T follicular helper cell (primary cell): ENCODE measurements around the gene SPART.
"Not testable (repeated sequence)": the region's sequence is repeated elsewhere in the genome, so short reads cannot be mapped to it uniquely, and the experiment has no call there.

ENCODE experiments used
- DNase-seq: peaks from one replicate; pipeline ENCODE4 v3.0.0-alpha.2; 2020; ENCODE audit warnings: low read depth

The SPART gene

DNA sequence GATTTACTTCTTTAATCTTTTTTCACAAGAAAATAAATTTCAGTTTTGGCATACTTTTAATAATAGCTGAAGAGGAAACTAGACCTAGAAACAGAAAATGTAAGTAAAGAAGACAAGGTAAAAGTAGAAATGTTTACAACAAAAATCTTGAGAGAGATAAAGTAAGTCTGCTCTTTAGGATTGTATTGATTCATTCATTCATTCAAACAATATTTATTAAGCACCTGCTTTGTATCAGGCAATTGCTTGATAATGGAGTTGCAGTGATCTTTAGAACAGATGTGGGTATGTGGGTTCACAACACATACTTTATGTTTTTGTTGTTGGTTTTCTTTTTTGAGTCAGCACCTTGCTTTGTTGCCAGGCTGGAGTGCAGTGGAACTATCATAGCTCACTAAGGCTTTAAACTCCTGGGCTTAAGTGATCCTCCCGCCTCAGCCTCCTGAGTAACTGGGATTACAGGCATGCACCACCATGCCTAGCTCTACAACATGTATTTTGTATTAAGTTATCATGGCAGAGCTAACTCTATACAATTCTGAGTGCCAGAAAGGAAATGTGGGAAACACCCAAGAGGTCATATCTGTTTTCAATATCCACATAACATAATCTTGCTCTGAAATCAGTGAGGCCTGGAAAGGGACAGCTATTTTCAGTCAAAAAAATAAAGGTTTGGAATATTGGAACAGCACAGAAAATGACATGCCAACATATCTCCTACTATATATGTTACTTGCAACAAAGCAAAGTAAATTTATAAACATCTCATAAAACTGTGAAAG lies 8.8 kb upstream of the SPART start:
- no peak for DNase-seq

DNA sequence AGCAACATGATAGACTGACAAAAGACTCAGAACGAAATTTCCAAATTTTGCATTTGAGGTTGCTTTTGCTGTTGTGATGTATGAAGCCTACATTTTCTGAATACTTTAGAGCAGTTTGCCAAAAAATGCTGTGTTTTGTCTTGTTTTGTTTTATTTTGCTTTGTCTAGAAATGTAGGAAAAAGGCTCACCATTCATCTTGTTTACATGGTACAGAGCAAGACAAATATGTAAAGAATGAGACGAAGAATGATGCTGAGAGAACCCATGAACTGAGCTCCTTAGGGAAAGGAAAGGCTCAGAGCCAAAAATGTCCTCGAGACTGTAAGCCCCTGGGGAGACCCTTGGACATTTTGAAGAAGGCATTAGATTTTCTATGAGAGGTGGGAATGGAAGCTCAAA lies 6.8 kb upstream of the SPART start:
- no peak for DNase-seq

DNA sequence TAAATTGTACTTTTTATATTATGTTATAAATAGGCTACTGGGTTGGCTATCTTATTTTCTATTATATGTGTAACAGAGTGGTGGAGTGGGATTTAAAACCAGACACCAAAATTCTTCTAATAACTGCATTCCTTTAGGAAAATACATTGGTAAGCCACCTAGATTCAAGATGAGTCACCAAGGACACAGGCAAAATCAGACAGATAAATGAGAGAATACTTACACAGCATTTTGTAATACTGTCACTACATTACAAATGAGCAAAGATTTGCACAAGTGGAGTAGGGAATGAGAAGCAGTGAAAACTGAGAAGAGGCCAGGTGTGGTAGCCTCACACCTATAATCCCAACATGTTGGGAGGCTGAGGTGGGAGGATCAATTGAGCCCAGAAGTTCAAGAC lies 6.2 kb upstream of the SPART start:
- DNase-seq, result no peak

DNA sequence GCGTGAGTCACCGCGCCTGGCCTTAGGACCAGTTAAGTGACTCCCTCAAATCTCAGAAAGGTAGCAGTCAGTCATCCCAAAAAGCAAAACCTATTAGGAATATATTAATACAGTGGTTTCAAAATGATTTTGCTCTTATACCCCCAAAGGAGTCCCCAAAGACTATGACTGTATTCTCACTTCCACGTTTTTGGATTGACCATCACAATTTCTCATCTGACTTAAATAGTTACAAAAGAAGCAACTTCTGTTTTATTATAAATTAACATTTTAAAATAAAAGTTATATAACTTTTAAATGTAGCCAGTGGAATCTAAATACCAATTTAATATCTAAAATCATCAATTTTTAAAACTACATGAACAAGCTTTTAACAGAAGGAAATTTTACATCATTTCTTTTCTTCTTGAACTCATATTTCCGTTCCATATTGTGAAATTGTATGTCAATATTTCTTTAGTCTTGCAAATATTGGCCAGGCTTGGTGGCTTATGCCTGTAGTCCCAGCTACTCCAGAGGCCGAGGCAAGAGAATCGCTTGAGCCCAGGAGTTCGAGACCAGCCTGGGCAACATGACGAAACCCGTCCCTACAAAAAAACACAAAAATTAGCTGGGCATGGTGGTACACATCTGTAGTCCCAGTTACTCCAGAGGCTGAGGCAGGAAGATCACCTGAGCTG lies 1.5 kb upstream of the SPART start:
- no peak for DNase-seq

DNA sequence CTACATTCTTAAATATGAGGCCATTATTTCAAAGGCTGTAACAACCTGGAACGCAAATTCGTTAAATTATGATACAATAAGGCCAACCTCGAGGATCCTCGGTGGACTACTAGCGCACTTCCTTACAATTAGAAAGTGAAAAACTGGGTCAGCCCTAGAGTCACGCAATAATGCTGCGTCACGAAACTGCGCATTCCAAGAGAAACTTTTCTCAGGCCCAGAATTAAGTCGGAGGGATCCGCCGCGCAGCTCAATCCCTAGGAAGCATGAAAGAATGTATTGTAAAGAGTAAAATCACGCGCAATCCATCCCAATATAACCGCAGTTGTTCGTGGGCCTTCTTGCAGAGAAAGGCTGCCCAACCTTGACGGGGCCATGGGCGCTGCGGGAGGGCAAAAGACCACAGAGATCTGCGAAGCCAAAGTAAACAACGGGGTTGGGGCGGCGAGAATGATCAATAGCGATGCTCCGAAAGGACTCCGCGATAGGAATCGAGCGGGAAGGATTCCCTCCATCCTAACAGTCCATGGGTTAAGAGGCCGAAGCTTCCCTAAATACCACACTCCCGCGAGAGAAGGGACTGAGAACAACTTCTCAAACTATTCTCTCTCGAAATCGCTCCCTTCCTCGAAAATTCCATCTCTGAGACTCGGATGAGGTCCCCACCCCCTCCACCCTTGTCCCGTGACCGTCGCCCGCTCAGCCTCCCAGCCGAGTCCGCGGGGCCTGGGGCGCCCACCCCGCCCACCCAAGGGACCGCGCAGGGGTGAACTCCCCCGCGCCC lies 564 bp downstream of the SPART start:
- peak; percentile 44 for DNase-seq

DNA sequence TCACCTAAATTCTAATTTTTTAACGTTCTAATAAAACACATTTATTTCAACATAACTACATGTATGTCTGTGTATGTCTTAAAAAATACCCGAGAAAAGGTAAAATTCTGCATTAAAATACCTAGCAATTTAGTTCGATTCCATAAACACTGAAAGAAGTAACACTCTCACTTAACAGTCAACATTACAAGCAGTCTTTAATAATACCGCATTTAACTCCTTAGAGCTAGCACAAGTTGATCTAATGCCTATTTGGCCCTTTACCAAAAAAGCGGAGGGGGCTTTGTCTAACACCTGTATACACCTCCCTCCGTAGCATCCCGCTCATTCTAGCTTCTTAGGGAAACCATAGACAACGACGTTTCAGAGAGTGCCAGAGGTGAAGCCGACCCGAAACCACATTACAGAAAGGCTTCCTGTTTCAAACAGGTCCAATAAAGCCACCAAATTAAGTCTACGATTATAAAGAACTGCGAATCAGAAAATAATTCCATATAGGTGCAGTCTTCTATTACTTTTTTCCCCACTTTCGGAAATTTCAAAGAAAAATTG lies 1.2 kb downstream of the SPART start:
- DNase-seq, result peak; percentile 12

DNA sequence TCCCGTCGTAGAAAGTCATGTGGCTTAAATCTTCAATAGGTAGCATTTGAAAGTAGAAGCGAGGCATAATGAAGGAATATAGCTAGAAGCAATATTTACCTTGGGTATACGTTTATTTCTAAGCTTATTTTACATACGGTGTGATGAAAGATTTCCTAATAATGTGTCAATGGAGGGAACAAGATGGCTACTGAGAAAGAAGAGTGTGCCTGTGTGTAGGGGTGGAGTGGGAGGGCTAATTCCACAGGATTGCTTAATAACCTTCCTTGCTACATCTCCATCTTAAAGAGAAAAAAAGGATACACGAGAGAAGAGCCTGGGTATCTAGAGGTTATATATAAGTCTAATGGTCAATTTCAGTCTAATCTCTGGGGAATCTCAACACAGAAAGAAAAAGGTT lies 2.0 kb downstream of the SPART start:
- DNase-seq, result no peak

DNA sequence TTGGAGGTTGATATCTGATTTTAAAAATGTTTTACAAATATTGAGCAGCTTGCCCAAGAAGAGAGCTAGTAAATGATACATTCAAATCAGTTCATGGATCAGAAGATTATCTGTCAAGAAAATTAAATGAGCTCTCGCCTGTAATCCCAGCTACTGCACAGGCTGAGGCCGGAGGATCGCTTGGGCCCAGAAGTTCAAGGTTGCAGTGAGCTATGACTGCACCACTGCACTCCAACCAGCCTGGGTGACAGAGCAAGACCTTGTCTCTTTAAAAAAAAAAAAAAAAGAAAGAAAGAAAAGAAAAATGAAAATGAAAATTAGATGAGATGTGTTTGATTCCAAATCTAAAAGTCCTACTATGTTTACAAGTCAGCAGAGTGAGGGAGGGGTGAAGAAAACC lies 2.4 kb downstream of the SPART start:
- DNase-seq, result no peak

DNA sequence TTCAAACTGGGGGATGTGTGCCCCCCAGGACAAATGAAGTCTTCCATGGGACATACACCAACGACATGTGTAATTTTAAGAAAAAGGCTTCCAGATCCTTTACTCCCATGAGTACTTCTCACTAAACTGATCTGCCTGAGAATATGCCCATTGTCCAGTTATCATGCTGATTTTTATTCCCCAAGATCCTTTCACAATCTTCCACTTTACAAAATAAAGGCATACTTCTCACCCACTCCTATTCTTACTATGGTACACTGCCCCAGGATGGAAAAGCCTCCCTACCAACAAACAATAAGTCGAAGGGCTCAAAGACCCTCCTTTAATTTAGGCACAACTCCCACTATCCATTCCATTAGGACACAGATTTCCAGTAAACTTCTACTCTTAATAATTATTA lies 3.5 kb downstream of the SPART start:
- no peak for DNase-seq

DNA sequence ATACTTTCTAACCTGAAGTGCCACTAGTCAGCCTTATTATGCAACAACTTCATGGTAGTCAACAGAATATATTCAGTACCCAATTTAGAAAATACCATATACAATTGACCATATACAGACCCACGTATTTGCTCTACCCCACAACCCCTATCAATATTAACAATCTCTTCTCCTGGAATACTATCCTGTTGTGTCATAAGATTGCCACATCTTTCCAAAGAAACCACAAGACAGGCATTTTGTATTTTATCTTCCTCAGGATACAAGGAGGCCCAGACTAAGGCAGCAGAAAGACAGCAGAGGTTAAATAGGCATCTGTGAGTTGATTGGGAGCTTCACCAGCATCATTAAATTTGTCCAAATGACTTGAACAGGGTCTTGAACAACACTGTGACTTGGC lies 4.5 kb downstream of the SPART start:
- no peak for DNase-seq

DNA sequence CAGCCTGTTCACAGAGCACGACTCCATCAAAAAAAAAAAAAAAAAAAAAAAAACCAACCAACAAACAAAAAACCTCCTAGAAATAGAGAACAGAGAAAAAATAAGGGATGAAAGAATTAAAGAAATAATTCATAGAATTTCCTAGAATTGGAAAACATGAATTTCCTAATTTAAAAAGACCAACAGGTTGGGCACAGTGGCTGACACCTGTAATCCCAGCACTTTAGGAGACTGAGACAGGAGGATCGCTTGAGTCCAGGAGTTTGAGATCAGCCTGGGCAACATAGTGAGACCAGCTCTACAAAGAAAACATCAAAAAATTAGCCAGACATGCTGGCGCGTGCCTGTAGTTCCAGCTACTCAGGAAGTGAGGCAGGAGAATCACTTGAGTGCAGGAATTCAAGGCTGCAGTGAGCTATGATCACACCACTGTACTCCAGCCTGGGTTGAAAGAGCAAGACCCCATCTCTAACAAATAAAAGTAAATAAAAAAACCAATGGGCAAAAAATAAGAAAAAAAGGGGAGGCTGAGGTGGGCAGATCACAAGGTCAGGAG lies 6.5 kb downstream of the SPART start:
- no peak for DNase-seq

DNA sequence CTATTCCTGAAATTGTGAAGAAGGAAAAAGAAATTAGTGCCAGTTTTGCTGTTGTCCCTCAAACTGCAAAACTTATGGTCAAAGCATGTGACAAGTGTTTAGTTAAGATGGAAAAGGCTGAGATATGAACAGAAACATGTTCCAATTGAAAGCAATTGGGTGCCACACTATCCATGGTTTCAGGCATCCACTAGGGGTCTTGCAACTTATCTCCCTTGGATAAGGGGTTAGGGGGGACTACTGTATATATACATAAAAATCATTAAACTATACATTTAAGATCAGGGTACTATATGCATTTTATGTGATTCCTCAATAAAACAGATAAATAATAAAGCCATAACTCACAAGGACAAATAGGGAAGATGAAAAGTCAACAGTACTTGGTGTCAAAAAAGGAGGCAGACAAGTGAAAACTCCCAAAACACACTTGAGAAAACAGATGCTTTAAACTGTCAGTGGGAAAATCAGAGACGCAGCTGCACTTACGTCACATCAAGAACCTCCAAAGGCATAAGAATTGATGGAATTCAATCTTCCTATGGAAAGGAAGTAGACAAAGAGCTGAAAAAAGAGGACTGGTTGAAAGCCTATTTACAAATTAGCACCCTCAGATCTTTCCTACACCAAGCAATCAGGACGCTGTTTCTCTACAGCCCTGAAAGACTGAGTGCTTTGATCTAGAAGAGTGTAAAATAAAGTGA lies 8.1 kb downstream of the SPART start:
- no peak for DNase-seq

DNA sequence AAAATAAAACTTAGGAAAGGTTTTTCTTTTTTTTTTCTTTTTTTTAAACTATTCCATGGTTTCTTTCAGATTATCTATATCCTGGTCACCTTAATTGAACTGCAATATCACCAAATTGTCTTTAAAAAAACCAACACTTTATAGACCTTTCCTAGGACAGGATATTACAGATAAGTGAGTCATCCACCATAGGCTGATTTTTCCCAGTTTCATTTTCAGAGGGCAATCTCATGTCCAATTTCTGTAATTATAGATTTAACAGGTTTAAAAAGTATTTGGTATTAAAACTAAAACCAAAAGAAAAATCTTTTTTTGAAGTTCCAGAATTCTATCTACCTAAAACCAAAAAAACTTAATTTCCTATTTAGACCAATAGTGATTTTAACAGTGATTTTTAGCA lies 13.2 kb downstream of the SPART start:
- DNase-seq, result no peak

DNA sequence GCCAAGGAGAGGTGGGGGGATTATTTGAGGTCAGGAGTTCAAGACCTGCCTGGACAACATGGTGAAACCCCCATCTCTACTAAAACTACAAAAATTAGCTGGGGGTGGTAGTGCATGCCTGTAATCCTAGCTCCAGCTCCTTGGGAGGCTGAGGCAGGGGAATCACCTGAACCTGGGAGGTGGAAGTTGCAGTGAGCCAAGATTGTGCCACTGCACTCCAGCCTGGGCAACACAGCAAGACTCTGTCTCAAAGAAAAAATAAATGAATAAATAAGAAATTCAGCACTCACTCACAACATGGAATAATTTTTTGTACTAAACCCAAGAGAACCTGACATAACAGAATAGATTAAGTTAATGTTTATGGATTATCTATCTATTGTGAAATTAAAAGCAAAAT lies 13.9 kb downstream of the SPART start:
- not testable (repeated sequence) for DNase-seq

DNA sequence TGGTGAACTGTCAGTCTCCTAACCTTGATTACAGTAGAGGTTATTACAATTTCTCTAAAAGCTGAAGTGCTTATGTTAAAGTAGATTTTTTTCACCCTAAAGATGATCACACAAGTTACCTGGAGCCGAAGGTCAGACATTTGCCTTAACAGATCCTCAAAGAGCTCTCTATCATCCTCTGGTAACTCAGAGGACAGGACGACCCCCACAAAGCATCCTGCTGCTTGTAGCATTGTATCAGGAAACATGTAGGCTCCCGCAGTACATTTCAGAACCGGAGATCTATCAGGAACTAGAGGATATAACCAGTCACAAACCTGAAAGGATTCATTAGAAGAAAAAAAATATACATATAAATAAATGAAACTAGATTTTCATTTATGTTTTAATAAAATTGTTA lies 14.9 kb downstream of the SPART start:
- no peak for DNase-seq

DNA sequence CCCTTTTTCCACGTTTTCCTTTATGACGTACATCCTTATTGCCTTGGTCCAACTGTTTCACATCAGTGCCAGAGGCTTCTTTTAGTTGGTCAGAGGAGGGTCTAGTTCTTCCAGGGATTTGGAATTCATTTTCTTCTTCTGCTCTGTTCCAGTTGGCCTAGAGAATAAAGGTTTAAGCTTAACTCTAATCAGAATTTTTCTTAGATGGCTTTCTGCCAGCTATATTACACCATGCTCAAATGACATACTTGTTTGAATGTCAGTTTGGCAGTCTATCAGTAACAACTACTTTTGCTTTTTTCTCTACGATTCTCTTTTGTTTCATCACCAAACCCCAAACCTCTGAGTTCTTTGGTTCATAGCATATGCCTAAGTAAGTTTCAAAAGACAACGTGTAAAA lies 16.8 kb downstream of the SPART start:
- no peak for DNase-seq

DNA sequence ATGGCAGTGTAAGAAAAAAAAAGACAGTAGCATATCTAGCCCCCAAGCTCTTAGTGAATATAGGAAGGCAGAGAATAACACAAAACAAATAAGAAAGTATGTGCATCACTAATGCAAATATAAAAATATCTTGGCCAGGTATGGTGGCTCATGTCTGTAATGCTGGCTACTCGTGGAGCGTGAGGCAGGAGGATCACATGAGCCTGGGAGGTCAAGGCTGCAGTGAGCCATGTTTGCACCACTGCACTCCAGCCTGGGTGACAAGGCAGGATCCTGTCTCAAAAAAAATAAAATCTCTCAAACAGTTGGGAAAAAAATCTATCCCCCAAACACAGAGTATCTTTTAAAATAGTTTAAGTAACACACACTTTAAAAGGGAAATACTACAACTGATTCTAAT lies 17.4 kb downstream of the SPART start:
- no peak for DNase-seq

DNA sequence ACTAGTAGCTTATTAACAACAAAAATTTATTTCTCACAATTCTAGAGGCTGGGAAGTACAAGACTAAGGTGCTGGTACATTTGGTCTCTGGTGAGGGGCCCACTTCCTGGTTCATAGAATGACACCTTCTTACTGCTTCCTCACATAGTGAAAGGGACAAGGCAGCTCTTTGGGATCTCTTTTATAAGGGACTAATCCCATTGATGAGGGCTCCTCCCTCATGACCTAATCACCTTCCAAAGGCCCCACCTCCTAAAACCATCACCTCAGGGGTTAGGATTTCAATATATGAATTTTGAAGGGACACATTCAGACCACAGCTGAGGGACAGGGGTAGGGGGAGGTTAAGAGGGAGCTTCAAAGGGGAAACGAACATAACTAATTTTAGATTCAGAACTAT lies 20.3 kb downstream of the SPART start:
- no peak for DNase-seq

DNA sequence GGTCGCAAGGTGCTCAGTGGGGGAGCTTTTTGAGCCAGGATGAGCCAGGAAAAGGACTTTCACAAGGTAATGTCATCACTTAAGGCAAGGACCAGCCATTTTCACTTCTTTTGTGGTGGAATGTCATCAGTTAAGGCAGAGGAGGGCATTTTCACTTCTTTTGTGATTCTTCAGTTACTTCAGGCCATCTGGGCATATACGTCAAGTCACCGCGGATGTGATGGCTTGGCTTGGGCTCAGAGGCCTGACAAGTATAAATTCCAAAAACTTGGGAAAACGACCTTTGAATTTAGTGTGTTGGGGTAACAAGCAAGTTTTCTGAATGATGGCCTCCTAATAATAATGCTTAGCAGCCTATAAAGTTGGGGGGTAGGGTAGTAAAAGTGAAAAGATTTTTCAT lies 21.3 kb downstream of the SPART start:
- DNase-seq, result not testable (repeated sequence)

DNA sequence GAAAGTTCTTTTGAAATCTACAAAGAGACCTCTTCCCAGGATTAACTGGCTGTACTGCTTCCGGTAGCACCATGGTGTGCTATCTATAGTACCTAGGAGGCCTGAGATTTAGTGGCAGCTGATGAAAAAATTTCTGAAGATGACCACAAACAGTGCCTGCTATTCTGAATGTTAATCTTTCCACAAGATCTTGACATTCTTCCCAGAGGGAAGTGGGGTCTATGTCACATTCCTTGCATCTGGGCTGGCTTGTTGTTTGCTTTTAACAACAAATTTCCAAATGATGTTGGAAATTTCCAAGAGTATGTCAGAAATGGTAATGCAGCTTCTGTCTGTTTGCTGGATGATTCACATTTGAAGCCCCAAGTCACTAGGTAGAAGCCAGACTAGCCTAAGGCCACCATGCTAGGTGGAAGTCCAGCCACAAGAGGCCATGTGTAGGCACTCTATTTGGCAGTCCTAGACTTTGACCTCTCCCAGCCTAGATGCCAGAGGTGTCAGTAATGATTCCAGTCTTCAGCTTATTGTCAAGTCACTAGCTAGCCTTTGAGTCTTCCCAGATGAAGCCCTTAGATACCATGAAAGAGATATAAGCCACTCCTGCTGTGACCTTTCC lies 22.1 kb downstream of the SPART start:
- DNase-seq, result no peak

DNA sequence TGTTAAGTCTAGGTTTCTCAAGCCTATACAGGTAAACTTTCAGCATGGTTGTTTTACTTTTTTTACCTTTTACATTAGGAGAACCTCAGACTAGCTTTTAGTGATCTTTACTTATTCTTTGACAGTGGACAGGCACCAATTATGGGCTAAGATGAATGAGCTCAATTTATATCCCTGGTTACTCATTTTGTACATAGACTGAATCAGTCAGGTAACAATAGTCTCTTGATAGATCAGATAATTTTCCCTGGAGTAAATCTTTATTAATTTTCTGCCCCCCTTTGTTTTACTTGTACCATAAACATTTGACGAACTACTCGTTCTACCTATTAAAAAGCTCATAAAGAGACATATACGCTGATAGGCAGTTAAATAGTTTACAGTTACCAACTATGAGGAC lies 22.8 kb downstream of the SPART start:
- no peak for DNase-seq
